ENCODE data around the gene NOS1. TPM values are rescaled to one million over a fixed set of nuclear protein-coding genes. Genes with fewer than 3 reads are reported as not detected.
"Not testable (repeated sequence)": the region's sequence is repeated elsewhere in the genome, so short reads cannot be mapped to it uniquely, and the experiment has no call there.

The NOS1 gene
- total RNA-seq, 1 donor from 2014 or later, result 0.21 TPM

DNA sequence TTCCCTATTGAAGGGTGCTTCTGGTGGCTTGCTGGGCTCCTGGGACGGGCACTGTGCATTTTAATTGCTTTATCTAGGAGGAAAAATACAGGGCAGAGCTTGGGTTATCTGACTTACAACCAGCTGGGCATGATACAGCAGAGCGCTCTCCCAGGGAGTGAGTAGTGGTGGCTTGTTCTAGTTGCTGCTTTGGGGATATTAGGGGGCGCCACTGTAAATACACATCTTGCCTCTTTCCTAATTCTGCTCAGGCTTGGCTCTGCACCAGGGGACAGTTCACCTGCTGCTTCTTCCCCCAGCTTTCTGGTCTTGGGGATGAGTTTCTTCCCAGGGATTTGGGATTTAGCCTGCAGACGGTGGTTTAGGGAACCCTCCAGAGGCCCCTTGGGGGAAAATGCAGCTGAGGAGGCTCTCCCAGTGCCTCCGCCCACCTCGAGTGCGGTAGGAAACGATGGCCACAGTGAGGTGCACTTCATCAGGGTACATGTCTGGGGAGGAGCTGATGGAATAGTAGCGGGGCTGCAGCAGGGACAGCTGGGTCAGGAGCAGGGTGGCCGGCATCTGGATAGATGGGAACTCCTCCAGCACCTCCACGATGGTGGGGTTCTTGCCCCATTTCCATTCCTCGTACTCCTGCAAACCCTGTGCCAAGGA lies 134.3 kb downstream of the NOS1 start:
- Histone ChIP-seq H3K9me3 (no peaks in the 10 kb centered on the region), H3K27me3 (no peaks in the 10 kb centered on the region), H3K4me1 (no peaks in the 10 kb centered on the region), H3K36me3 (no peaks in the 10 kb centered on the region), H3K27ac (no peak overlapping the region), H3K4me3 (no peak overlapping the region)
- DNase-seq (ENCODE audit: low spot score in 2 of 2), result no peak
- intact Hi-C loops (cut with DNase I), result no loop called here
- no peak for TF ChIP-seq CTCF (IDR thresholded peaks at IDR 0.05)

GRCh38 chr12:117226505-117226904 lies 134.9 kb downstream of the NOS1 start:
- H3K27ac ChIP-seq, result no peak overlapping the region
- H3K4me1 ChIP-seq, result no peaks in the 10 kb centered on the region
- no peaks in the 10 kb centered on the region for H3K36me3 ChIP-seq
- no peak for TF ChIP-seq CTCF (IDR thresholded peaks at IDR 0.05)
- no peaks in the 10 kb centered on the region for H3K9me3 ChIP-seq
- intact Hi-C loops (cut with DNase I), result no loop called here
- DNase-seq (ENCODE audit: low spot score in 2 of 2), result no peak
- no peaks in the 10 kb centered on the region for H3K27me3 ChIP-seq
- H3K4me3 ChIP-seq, result no peak overlapping the region

DNA sequence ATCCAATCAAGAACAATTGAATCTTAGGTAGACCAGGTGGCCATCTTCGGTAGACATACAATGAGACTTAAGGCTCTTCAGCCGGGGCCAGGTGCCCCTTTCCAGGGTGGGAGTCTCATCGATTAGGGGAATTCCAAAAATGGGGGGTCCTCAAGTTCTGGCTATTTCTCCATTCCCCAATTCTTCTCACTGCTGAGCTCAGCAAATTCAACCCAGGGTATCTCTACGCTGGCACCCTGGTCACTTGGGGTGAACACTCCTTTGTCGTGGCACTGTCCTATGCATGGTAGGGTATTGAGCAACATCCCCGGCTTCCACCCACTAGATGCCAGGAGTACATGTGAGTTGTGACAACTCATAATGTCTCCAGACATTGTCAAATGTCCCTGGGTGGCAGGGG lies 136.2 kb downstream of the NOS1 start:
- intact Hi-C loops (cut with DNase I), result no loop called here
- Histone ChIP-seq H3K36me3 (no peaks in the 10 kb centered on the region), H3K27me3 (no peaks in the 10 kb centered on the region)

GRCh38 chr12:117220947-117221346 lies 140.5 kb downstream of the NOS1 start:
- H3K27me3 ChIP-seq; H3K9me3 ChIP-seq; H3K36me3 ChIP-seq; H3K27ac ChIP-seq; H3K4me1 ChIP-seq; H3K4me3 ChIP-seq; intact Hi-C loops (cut with DNase I); DNase-seq (ENCODE audit: low spot score in 2 of 2): not testable (repeated sequence)

More for the DNA sequence above, 136.2 kb downstream of the NOS1 start:
- Histone ChIP-seq H3K27ac (no peak overlapping the region), H3K9me3 (no peaks in the 10 kb centered on the region), H3K4me3 (no peak overlapping the region), H3K4me1 (no peaks in the 10 kb centered on the region)
- no peak for TF ChIP-seq CTCF (IDR thresholded peaks at IDR 0.05)
- DNase-seq (ENCODE audit: low spot score in 2 of 2), result no peak

DNA sequence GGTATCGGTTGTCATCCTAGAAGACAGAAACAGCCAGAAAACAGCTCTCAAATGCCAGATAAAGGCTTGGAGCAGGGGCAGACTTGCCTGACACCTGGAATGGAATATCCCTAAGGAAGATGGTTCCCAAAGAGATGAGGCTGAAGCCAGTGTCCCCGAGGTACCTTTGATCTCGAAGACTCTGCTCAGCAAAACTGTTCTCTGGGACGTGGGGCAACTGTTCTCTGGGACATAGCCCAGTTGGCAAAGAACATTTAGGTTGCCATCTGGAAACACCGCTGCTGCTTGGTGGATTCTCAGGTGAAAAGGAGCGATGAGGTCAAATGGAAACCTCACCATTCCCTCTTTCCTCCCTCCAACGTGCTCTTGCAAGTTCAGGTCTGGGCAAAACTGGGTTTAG lies 143.3 kb downstream of the NOS1 start:
- intact Hi-C loops (cut with DNase I), result no loop called here
- Histone ChIP-seq H3K27me3 (no peaks in the 10 kb centered on the region), H3K27ac (no peak overlapping the region), H3K4me3 (no peak overlapping the region), H3K9me3 (no peaks in the 10 kb centered on the region), H3K4me1 (no peaks in the 10 kb centered on the region), H3K36me3 (no peaks in the 10 kb centered on the region)
- no peak for TF ChIP-seq CTCF (IDR thresholded peaks at IDR 0.05)
- no peak for DNase-seq (ENCODE audit: low spot score in 2 of 2)

GRCh38 chr12:117216686-117217085 lies 144.7 kb downstream of the NOS1 start:
- no peak for TF ChIP-seq CTCF (IDR thresholded peaks at IDR 0.05)
- intact Hi-C loops (cut with DNase I), result no loop called here

More at GRCh38 chr12:117216686-117217085, 144.7 kb downstream of the NOS1 start:
- Histone ChIP-seq H3K27ac (no peak overlapping the region), H3K27me3 (no peaks in the 10 kb centered on the region), H3K4me1 (no peaks in the 10 kb centered on the region), H3K36me3 (no peaks in the 10 kb centered on the region), H3K9me3 (no peaks in the 10 kb centered on the region), H3K4me3 (no peak overlapping the region)
- no peak for DNase-seq (ENCODE audit: low spot score in 2 of 2)

Measured in ascending aorta (tissue), 2 donors.